Measurements from ENCODE around the gene DCBLD2. TPM values are rescaled to one million over a fixed set of nuclear protein-coding genes. Genes with fewer than 3 reads are reported as not detected.

Gene DCBLD2
- total and polyA plus RNA-seq, 9 donors, result 13.5 to 58.7 (median 38.0) TPM

GRCh38 chr3:98903099-98903498, 1.6 kb upstream of the DCBLD2 start:
- intact Hi-C loops (cut with DNase I), result loop anchor here in 1 of 4 donors (10.0 kb wide), 1 partner anchor 58 kb away; no protein-coding TSS in a partner anchor
- DNase-seq, result no peak
- WGBS, 3 donors, result 90 to 96% (median 95%) methylated on average over 3 of the region's 3 CpGs
- Histone ChIP-seq H3K27ac (no peak overlapping the region), H3K4me3 (no peak overlapping the region), H3K4me1 (ENCODE audit: insufficient read depth) (peaks cover 1% of the 10 kb centered on the region), H3K36me3 (no peaks in the 10 kb centered on the region), H3K27me3 (no peaks in the 10 kb centered on the region), H3K9me3 (no peaks in the 10 kb centered on the region)
- TF ChIP-seq POLR2A (IDR thresholded peaks at IDR 0.05) (no peak), EP300 (IDR thresholded peaks at IDR 0.05) (no peak)
- TF ChIP-seq, protein P1, sequence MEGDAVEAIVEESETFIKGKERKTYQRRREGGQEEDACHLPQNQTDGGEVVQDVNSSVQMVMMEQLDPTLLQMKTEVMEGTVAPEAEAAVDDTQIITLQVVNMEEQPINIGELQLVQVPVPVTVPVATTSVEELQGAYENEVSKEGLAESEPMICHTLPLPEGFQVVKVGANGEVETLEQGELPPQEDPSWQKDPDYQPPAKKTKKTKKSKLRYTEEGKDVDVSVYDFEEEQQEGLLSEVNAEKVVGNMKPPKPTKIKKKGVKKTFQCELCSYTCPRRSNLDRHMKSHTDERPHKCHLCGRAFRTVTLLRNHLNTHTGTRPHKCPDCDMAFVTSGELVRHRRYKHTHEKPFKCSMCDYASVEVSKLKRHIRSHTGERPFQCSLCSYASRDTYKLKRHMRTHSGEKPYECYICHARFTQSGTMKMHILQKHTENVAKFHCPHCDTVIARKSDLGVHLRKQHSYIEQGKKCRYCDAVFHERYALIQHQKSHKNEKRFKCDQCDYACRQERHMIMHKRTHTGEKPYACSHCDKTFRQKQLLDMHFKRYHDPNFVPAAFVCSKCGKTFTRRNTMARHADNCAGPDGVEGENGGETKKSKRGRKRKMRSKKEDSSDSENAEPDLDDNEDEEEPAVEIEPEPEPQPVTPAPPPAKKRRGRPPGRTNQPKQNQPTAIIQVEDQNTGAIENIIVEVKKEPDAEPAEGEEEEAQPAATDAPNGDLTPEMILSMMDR (IDR thresholded peaks at IDR 0.05), result no peak

- Histone ChIP-seq H3K4me1 (ENCODE audit: insufficient read depth) (peaks cover 1% of the 10 kb centered on the region), H3K27me3 (no peaks in the 10 kb centered on the region), H3K36me3 (no peaks in the 10 kb centered on the region), H3K27ac (peak overlapping the region in 1 of 2 donors; percentile 97), H3K9me3 (no peaks in the 10 kb centered on the region), H3K4me3 (peak overlapping the region; percentile 49)
- no peak for TF ChIP-seq POLR2A (IDR thresholded peaks at IDR 0.05)
- no peak for TF ChIP-seq EP300 (IDR thresholded peaks at IDR 0.05)
- TF ChIP-seq, protein P1 (IDR thresholded peaks at IDR 0.05), result no peak
- no peak for DNase-seq
- intact Hi-C loops (cut with DNase I), result loop anchor here in 1 of 4 donors (10.0 kb wide), 1 partner anchor 58 kb away; no protein-coding TSS in a partner anchor
- 20 to 28% (median 24%) methylated on average over 4 of the region's 4 CpGs for WGBS, 3 donors
Measured at GRCh38 chr3:98902351-98902740, 851 bp upstream of the DCBLD2 start.

DNA sequence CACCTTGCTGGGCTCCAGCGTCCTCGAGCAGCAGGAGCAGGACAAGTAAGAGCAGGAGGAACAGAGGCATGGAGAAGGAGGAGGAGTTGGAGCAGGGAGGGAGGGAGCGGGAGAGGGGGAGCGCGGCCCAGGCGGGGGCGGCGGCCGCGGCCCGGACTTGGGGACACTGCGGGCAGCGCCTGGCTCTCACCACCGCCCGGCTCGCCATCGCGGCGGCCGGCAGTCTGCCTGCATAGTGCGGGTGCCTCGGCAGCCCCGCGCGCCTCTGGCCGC, 440 bp downstream of the DCBLD2 start:
- H3K9me3 ChIP-seq, result no peaks in the 10 kb centered on the region
- DNase-seq, result peak in 4 of 5 donors; percentile 47 to 72 (median 62)
- H3K4me1 ChIP-seq (ENCODE audit: insufficient read depth), result peaks cover 1% of the 10 kb centered on the region
- H3K27me3 ChIP-seq, result no peaks in the 10 kb centered on the region
- 1% methylated on average over 13 to 26 of the region's 26 CpGs for whole genome bisulfite sequencing, 3 donors
- no peaks in the 10 kb centered on the region for H3K36me3 ChIP-seq
- TF ChIP-seq POLR2A (IDR thresholded peaks at IDR 0.05) (no peak), EP300 (IDR thresholded peaks at IDR 0.05) (no peak)
- TF ChIP-seq, protein P1 (IDR thresholded peaks at IDR 0.05), result no peak
- H3K4me3 ChIP-seq, result peak overlapping the region; percentile 99
- H3K27ac ChIP-seq, result peak overlapping the region; percentile 57 to 97
- intact Hi-C loops (cut with DNase I), result loop anchor here in 1 of 4 donors (10.0 kb wide), 1 partner anchor 56 kb away; no protein-coding TSS in a partner anchor

- peaks cover 1% of the 10 kb centered on the region for H3K4me1 ChIP-seq (ENCODE audit: insufficient read depth)
- WGBS, 3 donors, result 2 to 4% (median 2%) methylated on average over 23 of the region's 23 CpGs
- no peak for DNase-seq
- intact Hi-C loops (cut with DNase I), result loop anchor here in 1 of 4 donors (10.0 kb wide), 1 partner anchor 56 kb away; no protein-coding TSS in a partner anchor
- H3K27me3 ChIP-seq, result no peaks in the 10 kb centered on the region
- H3K36me3 ChIP-seq, result no peaks in the 10 kb centered on the region
- peak overlapping the region; percentile 99 for H3K4me3 ChIP-seq
- no peaks in the 10 kb centered on the region for H3K9me3 ChIP-seq
- TF ChIP-seq EP300 (IDR thresholded peaks at IDR 0.05) (no peak), POLR2A (IDR thresholded peaks at IDR 0.05) (no peak)
- TF ChIP-seq, protein P1 (IDR thresholded peaks at IDR 0.05), result no peak
- H3K27ac ChIP-seq, result peak overlapping the region in 1 of 2 donors; percentile 97
Measured at GRCh38 chr3:98900265-98901118, 1.0 kb downstream of the DCBLD2 start.
